Neural cell (in vitro differentiated cells): ENCODE measurements around the gene PAPSS2. TPM values are rescaled to one million over a fixed set of nuclear protein-coding genes. Genes with fewer than 3 reads are reported as not detected.

Experiments
- H2AFZ ChIP-seq: fragments of 200-600, 300-800 bp; sonication (generic), shearing (Covaris generic); 2 replicates; pipeline ENCODE4 v1.6.0; 2014; ENCODE audit warnings: low read depth, mild to moderate bottlenecking, antibody characterized with exemption, low read length, moderate library complexity
- H3F3A ChIP-seq: fragments of 200-600 bp; shearing (Covaris generic); 2 replicates; pipeline ENCODE4 v1.6.1; 2016; ENCODE audit warnings: mild to moderate bottlenecking, moderate library complexity, mixed read lengths, antibody characterized with exemption, low read length; ENCODE audit not compliant: insufficient read depth, poor library complexity, severe bottlenecking
- H3K27ac ChIP-seq: fragments of 200-600, 300-800 bp; sonication (generic), shearing (Covaris generic); 2 replicates; pipeline ENCODE4 v1.5.1; 2014; ENCODE audit warnings: mild to moderate bottlenecking, low read length, moderate library complexity
- H3K27me3 ChIP-seq: fragments of 300-800, 200-600 bp; sonication (generic), shearing (Covaris generic); 2 replicates; pipeline ENCODE4 v1.6.0; 2014; ENCODE audit warnings: mild to moderate bottlenecking, low read depth, low read length, moderate library complexity; ENCODE audit not compliant: insufficient read depth
- H3K36me3 ChIP-seq: fragments of 300-800, 200-600 bp; sonication (generic), shearing (Covaris generic); 2 replicates; pipeline ENCODE4 v1.5.1; 2014; ENCODE audit warnings: mild to moderate bottlenecking, antibody characterized with exemption, low read length, moderate library complexity; ENCODE audit not compliant: insufficient read depth
- H3K4me2 ChIP-seq: fragments of 300-800, 200-600 bp; sonication (generic), shearing (Covaris generic); 2 replicates; pipeline ENCODE4 v1.6.0; 2014; ENCODE audit warnings: mild to moderate bottlenecking, low read length
- H3K4me3 ChIP-seq: fragments of 300-800, 200-600 bp; sonication (generic), shearing (Covaris generic); 2 replicates; pipeline ENCODE4 v1.5.1; 2014; ENCODE audit warnings: mild to moderate bottlenecking, low read length, moderate library complexity
- H3K79me2 ChIP-seq: fragments of 200-600 bp; shearing (Covaris generic); replicated peaks from 2 replicates; pipeline ENCODE4 v1.6.0; 2014; ENCODE audit warnings: mild to moderate bottlenecking, low read length, moderate library complexity; ENCODE audit not compliant: insufficient read depth
- H3K9ac ChIP-seq: fragments of 300-800, 200-600 bp; sonication (generic), shearing (Covaris generic); 2 replicates; pipeline ENCODE4 v1.6.1; 2016; ENCODE audit warnings: mild to moderate bottlenecking, low read length, mixed read lengths
- H3K9me2 ChIP-seq: fragments of 200-600 bp; shearing (Covaris generic); 2 replicates; pipeline ENCODE4 v1.6.1; 2016; ENCODE audit warnings: mild to moderate bottlenecking, low read length, mixed read lengths; ENCODE audit not compliant: insufficient read depth
- H3K9me3 ChIP-seq: fragments of 200-600, 300-800 bp; sonication (generic), shearing (Covaris generic); 2 replicates; pipeline ENCODE4 v1.6.1; 2016; ENCODE audit warnings: mild to moderate bottlenecking, mixed run types, low read length, moderate library complexity, mixed read lengths
- H4K20me1 ChIP-seq: fragments of 200-600 bp; shearing (Covaris generic); 2 replicates; pipeline ENCODE4 v1.6.1; 2016; ENCODE audit warnings: mild to moderate bottlenecking, mixed run types; ENCODE audit not compliant: insufficient read depth
- CTCF ChIP-seq: fragments of 450-650 bp; IDR thresholded peaks from 2 replicates; pipeline ENCODE4 v1.5.1; 2014; ENCODE audit warnings: antibody characterized with exemption, mild to moderate bottlenecking, moderate library complexity; ENCODE audit not compliant: poor library complexity, severe bottlenecking
- EP300 ChIP-seq: fragments of 450-650 bp; conservative IDR thresholded peaks from 2 replicates; pipeline ENCODE4 v1.6.1; 2014; ENCODE audit warnings: antibody characterized with exemption, mild to moderate bottlenecking, moderate library complexity; ENCODE audit not compliant: poor library complexity, severe bottlenecking
- EZH2 ChIP-seq: fragments of 200-600, 300-800 bp; shearing (Covaris generic), sonication (generic); IDR thresholded peaks from 2 replicates; pipeline ENCODE4 v1.6.1; 2014; ENCODE audit warnings: antibody characterized with exemption, low read length, borderline replicate concordance, mild to moderate bottlenecking; ENCODE audit not compliant: insufficient read depth, poor library complexity, severe bottlenecking
- MXI1 ChIP-seq: fragments of 450-650 bp; conservative IDR thresholded peaks from 2 replicates; pipeline ENCODE4 v1.6.1; 2014; ENCODE audit warnings: antibody characterized with exemption, mild to moderate bottlenecking; ENCODE audit not compliant: poor library complexity, severe bottlenecking
- POLR2AphosphoS5 ChIP-seq: IDR thresholded peaks from 2 replicates; pipeline ENCODE4 v1.6.1; 2012
- RAD21 ChIP-seq: fragments of 450-650 bp; conservative IDR thresholded peaks from 2 replicates; pipeline ENCODE4 v1.6.1; 2014; ENCODE audit warnings: antibody characterized with exemption, mild to moderate bottlenecking, moderate library complexity
- REST ChIP-seq: IDR thresholded peaks from 2 replicates; pipeline ENCODE4 v1.6.1; 2012; ENCODE audit warnings: borderline replicate concordance
- SMC3 ChIP-seq: fragments of 450-650 bp; conservative IDR thresholded peaks from 2 replicates; pipeline ENCODE4 v1.6.1; 2014; ENCODE audit warnings: antibody characterized with exemption, mild to moderate bottlenecking, moderate library complexity; ENCODE audit not compliant: poor library complexity
- TAF1 ChIP-seq: IDR thresholded peaks from 2 replicates; pipeline ENCODE4 v1.6.1; 2012; ENCODE audit warnings: low read depth
- polyA plus RNA-seq: library from polyadenylated mRNA; depleted of rRNA; stranded (reverse); fragments of >200 nt; gene quantifications from 2 replicates; pipeline ENCODE4 v1.2.3, GENCODE V29; 2014

The PAPSS2 gene
- polyA plus RNA-seq, 1 donor from 2014 or later: 0.24 TPM

GRCh38 chr10:87771871-87772500 is 112.3 kb downstream of the PAPSS2 start:
- Histone ChIP-seq H3K79me2 (no peaks in the 10 kb centered on the region), H3F3A (no peaks in the 10 kb centered on the region), H3K9me2 (no peaks in the 10 kb centered on the region), H3K9ac (no peak overlapping the region), H2AFZ (no peak overlapping the region), H3K36me3 (peaks cover 4% of the 10 kb centered on the region), H4K20me1 (no peaks in the 10 kb centered on the region), H3K9me3 (no peaks in the 10 kb centered on the region), H3K27me3 (no peaks in the 10 kb centered on the region), H3K4me3 (no peak overlapping the region), H3K27ac (no peak overlapping the region), H3K4me2 (no peak overlapping the region)
- TF ChIP-seq RAD21: peak; percentile 69
- TF ChIP-seq TAF1: no peak
- peak; percentile 69 for TF ChIP-seq SMC3
- peak; percentile 68 for TF ChIP-seq CTCF

- H3K4me3 ChIP-seq: no peak overlapping the region
- no peak overlapping the region for H3K4me2 ChIP-seq
- no peaks in the 10 kb centered on the region for H3K79me2 ChIP-seq
- H2AFZ ChIP-seq: no peak overlapping the region
- H3K9me3 ChIP-seq: no peaks in the 10 kb centered on the region
- no peak for TF ChIP-seq TAF1
- H3K27ac ChIP-seq: no peak overlapping the region
- H3F3A ChIP-seq: no peaks in the 10 kb centered on the region
- H3K36me3 ChIP-seq: peaks cover 7% of the 10 kb centered on the region
- no peaks in the 10 kb centered on the region for H3K9me2 ChIP-seq
- H4K20me1 ChIP-seq: no peaks in the 10 kb centered on the region
- no peaks in the 10 kb centered on the region for H3K27me3 ChIP-seq
- no peak overlapping the region for H3K9ac ChIP-seq
Measured at GRCh38 chr10:87775766-87776165, 116.1 kb downstream of the PAPSS2 start.

- Histone ChIP-seq H3K27me3 (no peaks in the 10 kb centered on the region), H3K27ac (no peak overlapping the region), H3K9me3 (no peaks in the 10 kb centered on the region), H2AFZ (no peak overlapping the region), H3K36me3 (peaks cover 7% of the 10 kb centered on the region), H3K79me2 (no peaks in the 10 kb centered on the region), H4K20me1 (no peaks in the 10 kb centered on the region), H3K9ac (no peak overlapping the region), H3K4me3 (no peak overlapping the region), H3F3A (no peaks in the 10 kb centered on the region), H3K9me2 (no peaks in the 10 kb centered on the region), H3K4me2 (no peak overlapping the region)
- no peak for TF ChIP-seq TAF1
- no peak for TF ChIP-seq REST
- TF ChIP-seq EP300: no peak
- TF ChIP-seq CTCF: no peak
- TF ChIP-seq RAD21: no peak
- TF ChIP-seq SMC3: no peak
- TF ChIP-seq EZH2: no peak
- no peak for TF ChIP-seq MXI1
- TF ChIP-seq POLR2AphosphoS5: no peak
Measured at GRCh38 chr10:87776328-87776727, 116.7 kb downstream of the PAPSS2 start.
